MM.1S (cell line): ENCODE data around the gene ANO2.

ENCODE experiments used
- EZH2 ChIP-seq: fragments of 300-600 bp; sonication (generic); optimal IDR thresholded peaks from 2 replicates; pipeline ENCODE3; 2017; ENCODE audit warnings: low read depth, mild to moderate bottlenecking, antibody characterized with exemption, low read length, mixed read lengths
- EZH2phosphoT487 ChIP-seq: fragments of 300-600 bp; sonication (generic); IDR thresholded peaks from 2 replicates; pipeline ENCODE4 v1.6.1; 2018; ENCODE audit warnings: antibody characterized with exemption, low read length
- TF ChIP-seq, protein P1 (sequence below): fragments of 300-600 bp; sonication (generic); IDR thresholded peaks from 2 replicates; pipeline ENCODE4 v1.5.1; 2016; ENCODE audit warnings: antibody characterized with exemption, low read length, mixed read lengths

DNA sequence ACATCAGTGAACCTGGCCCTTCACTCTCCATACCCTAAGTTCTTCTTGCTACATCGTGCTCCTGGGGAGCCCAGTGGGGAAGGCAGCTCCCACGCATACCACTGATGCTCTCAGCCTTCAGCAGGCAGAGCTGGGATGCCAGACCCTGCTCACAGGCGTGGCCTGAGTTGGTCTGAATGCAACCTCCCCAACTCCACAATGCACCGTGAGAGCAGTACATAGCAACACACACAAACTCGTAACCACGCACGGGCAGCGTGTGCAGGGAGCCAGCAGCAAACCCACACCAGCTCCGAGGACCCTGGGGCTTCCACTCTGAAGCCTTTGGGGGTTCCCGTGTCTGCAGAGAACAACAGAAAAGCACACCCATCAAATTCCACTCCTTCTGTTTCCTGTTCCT is 37.3 kb downstream of the ANO2 start:
- TF ChIP-seq, protein P1, sequence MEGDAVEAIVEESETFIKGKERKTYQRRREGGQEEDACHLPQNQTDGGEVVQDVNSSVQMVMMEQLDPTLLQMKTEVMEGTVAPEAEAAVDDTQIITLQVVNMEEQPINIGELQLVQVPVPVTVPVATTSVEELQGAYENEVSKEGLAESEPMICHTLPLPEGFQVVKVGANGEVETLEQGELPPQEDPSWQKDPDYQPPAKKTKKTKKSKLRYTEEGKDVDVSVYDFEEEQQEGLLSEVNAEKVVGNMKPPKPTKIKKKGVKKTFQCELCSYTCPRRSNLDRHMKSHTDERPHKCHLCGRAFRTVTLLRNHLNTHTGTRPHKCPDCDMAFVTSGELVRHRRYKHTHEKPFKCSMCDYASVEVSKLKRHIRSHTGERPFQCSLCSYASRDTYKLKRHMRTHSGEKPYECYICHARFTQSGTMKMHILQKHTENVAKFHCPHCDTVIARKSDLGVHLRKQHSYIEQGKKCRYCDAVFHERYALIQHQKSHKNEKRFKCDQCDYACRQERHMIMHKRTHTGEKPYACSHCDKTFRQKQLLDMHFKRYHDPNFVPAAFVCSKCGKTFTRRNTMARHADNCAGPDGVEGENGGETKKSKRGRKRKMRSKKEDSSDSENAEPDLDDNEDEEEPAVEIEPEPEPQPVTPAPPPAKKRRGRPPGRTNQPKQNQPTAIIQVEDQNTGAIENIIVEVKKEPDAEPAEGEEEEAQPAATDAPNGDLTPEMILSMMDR, result no peak
- TF ChIP-seq EZH2phosphoT487 (no peak), EZH2 (no peak)
